Vagina (tissue), 2 donors: ENCODE data around the gene RCN2.

Experiments used
- POLR2A ChIP-seq, 2 donors: fragments of 450-650 bp; IDR thresholded peaks; one replicate each; pipeline ENCODE4 v1.6.1; 2017; ENCODE audit warnings: antibody characterized with exemption in 2 of 2, mild to moderate bottlenecking in 2 of 2, moderate library complexity in 2 of 2
- POLR2AphosphoS5 ChIP-seq, 2 donors: sonication (generic); formaldehyde crosslinking; IDR thresholded peaks; one replicate each; pipeline ENCODE4 v1.9.0; 2017; ENCODE audit warnings: antibody characterized with exemption in 2 of 2, mild to moderate bottlenecking in 2 of 2, low read depth in 1 of 2; ENCODE audit not compliant: insufficient read depth in 1 of 2
- TF ChIP-seq, protein P1 (sequence below), 3 experiments: fragments of 450-650 bp in 2 of 3; fragments of 200-600 bp in 1 of 3; sonication (generic) in 1 of 3; IDR thresholded peaks; one replicate each; pipeline ENCODE4 v1.5.1; 2017 to 2019; ENCODE audit warnings: antibody characterized with exemption in 3 of 3, mild to moderate bottlenecking in 2 of 3, moderate library complexity in 2 of 3

DNA sequence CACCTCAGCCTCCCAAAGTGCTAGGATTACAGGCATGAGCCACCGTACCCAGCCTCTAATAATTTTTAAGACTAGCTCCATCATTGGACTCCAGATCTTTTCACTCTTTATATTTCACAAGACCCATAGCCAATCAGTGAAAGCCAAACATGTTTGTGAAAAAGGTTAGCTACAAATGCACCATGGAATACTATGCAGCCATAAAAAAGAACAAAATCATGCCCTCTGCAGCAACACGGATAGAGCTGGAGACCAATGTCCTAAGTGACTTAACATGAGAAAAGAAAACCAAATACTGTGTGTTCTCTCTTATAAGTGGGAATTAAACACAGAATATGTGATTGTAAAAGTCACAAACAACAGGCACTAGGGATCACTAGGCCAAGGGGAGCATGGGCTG, 29.6 kb upstream of the RCN2 start:
- TF ChIP-seq POLR2A (IDR thresholded peaks at IDR 0.05), result no peak
- TF ChIP-seq, protein P1, sequence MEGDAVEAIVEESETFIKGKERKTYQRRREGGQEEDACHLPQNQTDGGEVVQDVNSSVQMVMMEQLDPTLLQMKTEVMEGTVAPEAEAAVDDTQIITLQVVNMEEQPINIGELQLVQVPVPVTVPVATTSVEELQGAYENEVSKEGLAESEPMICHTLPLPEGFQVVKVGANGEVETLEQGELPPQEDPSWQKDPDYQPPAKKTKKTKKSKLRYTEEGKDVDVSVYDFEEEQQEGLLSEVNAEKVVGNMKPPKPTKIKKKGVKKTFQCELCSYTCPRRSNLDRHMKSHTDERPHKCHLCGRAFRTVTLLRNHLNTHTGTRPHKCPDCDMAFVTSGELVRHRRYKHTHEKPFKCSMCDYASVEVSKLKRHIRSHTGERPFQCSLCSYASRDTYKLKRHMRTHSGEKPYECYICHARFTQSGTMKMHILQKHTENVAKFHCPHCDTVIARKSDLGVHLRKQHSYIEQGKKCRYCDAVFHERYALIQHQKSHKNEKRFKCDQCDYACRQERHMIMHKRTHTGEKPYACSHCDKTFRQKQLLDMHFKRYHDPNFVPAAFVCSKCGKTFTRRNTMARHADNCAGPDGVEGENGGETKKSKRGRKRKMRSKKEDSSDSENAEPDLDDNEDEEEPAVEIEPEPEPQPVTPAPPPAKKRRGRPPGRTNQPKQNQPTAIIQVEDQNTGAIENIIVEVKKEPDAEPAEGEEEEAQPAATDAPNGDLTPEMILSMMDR (IDR thresholded peaks at IDR 0.05), result no peak
- TF ChIP-seq POLR2AphosphoS5 (IDR thresholded peaks at IDR 0.05; ENCODE audit: insufficient read depth in 1 of 2, low read depth in 1 of 2), result no peak
